Coronary artery (tissue), 2 donors: ENCODE measurements around the gene C1QTNF6.

Experiments
- DNase-seq: peaks from one replicate; pipeline ENCODE4 v3.0.0-alpha.2; 2017; ENCODE audit warnings: low spot score
- H3K27ac ChIP-seq, 2 donors: fragments of 200-600 bp; sonication (generic); one replicate each; pipeline ENCODE4 v1.5.1; 2016 to 2019
- H3K4me3 ChIP-seq: fragments of 200-600 bp; sonication (generic); 2 replicates; pipeline ENCODE4 v1.5.1; 2016; ENCODE audit warnings: mild to moderate bottlenecking, moderate library complexity
- CTCF ChIP-seq: fragments of 200-600 bp; sonication (generic); IDR thresholded peaks from one replicate; pipeline ENCODE4 v1.5.1; 2019; ENCODE audit warnings: antibody characterized with exemption

The C1QTNF6 gene

DNA sequence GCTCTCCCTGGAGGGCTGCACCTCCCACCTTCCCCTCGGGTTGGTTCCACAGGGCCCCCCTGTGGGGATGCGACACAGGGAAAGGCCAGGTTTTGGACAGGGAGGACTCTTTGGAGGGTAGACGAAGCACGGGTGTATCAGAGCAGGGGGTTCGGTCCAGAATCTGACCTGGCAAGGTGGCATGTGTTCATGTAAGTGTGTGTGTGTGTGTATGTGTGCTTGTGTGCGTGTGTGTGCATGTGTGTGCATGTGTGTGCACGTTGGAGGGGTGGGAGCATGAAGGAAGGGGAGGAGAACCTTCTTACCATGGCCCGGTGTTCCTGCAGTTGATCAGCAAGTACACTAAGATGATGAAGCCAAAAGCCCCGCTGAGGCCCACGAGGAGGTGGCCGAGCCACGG lies 53.0 kb downstream of the C1QTNF6 start:
- Histone ChIP-seq H3K4me3 (no peak overlapping the region), H3K27ac (no peak overlapping the region)
- no peak for DNase-seq
- no peak for TF ChIP-seq CTCF

DNA sequence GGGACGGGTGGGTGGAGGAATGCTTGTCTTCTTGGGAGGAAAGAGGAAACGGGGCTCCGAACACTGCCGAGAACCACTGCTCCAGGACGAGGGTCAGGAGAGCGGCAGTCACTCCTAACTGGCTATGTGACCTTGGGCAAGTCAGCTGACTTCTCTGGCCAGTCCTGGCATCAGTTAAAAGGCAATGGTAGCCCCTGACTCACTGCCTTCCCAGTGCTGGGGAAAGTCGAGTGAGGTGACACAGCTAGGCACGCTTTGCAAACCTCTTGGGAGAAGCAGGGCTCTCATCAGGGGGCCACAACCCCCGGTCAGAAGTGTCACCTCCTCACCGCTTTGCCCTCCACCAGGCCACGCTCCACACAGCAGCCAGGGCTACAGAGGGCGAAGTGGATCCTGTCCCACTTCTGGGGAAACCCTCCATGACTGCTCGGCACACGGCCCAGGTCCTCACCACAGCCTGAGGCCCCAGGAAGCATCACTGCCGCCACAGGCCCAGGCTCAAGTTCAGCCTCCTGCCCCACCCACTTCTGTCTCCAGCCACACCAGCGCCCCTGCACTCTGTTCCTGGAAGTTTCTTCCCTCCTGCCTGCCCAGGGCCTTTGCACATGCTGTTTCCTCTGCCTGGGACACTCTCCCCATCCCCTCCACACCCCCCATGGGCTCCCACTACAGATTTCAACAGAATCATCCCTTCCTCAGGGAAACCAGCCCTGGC lies 54.6 kb downstream of the C1QTNF6 start:
- Histone ChIP-seq H3K27ac (no peak overlapping the region), H3K4me3 (no peak overlapping the region)
- DNase-seq, result no peak
- TF ChIP-seq CTCF, result no peak

DNA sequence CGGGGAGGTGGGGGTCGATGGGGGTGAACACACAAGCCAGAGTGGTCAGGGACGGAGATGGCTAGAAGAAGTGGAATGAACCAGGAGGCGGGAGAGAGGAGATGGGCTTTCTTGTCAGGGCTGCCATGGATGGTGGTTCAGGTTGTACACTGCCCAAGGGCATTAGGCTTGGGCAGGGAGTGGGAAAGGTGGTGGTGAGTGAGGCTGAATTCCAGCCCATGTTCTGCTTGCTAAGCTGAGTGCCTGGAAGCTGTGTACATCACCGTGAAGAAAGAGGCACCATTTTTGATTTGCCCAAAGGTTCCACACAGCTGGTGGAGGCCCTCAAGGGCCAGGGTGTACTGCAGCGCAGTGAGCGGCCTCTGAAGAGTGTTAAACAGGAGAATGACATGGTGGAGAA lies 55.3 kb downstream of the C1QTNF6 start:
- TF ChIP-seq CTCF, result no peak
- Histone ChIP-seq H3K4me3 (no peak overlapping the region), H3K27ac (no peak overlapping the region)
- no peak for DNase-seq
